ENCODE data around the gene MORC2. TPM values are rescaled to one million over a fixed set of nuclear protein-coding genes. Genes with fewer than 3 reads are reported as not detected.

The MORC2 gene
- total RNA-seq, 4 donors from 2014 or later, result 23.5 to 39.6 (median 29.5) TPM

DNA sequence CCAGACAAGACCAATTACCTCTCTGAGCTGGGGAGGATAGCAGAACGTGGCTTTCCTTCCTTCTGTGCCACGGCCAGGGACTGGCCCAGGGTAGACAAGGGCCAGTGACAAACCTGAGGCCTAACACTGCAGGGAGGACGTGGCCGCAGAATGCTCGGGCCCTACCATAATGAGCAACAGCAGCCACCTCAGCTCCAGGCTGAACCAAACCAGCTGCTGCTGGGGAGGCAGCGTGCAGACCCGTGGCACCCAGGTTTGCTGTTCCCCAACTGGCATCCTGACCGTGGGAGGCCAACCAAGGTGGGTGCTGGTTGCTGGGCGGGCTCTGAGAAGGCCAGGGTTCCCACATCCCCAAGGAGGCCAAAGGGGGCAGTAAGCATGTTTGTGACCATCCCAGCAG, 83.0 kb downstream of the MORC2 start:
- Histone ChIP-seq H3K4me3 (no peak overlapping the region), H3K27ac (no peak overlapping the region), H3K9me3 (no peaks in the 10 kb centered on the region), H3K27me3 (no peaks in the 10 kb centered on the region), H3K4me1 (peaks cover 0 to 6% (median 0%) of the 10 kb centered on the region in 4 donors), H3K36me3 (no peaks in the 10 kb centered on the region)
- DNase-seq, result no peak
- TF ChIP-seq POLR2A (IDR thresholded peaks at IDR 0.05), result no peak
- TF ChIP-seq, protein P1, sequence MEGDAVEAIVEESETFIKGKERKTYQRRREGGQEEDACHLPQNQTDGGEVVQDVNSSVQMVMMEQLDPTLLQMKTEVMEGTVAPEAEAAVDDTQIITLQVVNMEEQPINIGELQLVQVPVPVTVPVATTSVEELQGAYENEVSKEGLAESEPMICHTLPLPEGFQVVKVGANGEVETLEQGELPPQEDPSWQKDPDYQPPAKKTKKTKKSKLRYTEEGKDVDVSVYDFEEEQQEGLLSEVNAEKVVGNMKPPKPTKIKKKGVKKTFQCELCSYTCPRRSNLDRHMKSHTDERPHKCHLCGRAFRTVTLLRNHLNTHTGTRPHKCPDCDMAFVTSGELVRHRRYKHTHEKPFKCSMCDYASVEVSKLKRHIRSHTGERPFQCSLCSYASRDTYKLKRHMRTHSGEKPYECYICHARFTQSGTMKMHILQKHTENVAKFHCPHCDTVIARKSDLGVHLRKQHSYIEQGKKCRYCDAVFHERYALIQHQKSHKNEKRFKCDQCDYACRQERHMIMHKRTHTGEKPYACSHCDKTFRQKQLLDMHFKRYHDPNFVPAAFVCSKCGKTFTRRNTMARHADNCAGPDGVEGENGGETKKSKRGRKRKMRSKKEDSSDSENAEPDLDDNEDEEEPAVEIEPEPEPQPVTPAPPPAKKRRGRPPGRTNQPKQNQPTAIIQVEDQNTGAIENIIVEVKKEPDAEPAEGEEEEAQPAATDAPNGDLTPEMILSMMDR (IDR thresholded peaks at IDR 0.05), result no peak

DNA sequence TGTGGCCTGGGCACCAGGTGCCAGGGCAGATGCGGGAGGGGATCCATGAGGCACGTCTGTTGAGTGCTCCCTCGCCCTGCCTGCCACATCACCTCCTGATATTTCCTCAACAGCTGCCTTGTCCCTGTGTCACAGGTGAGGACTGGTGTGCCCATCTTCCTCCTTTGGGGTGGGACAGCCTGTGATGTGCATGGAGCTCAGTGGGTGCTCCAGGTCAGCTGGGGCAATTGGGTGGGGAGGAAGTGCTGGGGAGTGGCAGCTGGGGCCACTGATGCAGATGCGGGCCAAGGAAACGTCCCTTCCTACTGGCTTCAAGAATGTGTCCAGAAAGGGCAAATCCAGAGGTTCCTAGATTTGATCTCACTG, 83.6 kb downstream of the MORC2 start:
- H3K36me3 ChIP-seq, result no peaks in the 10 kb centered on the region
- TF ChIP-seq, protein P1 (IDR thresholded peaks at IDR 0.05), result no peak
- TF ChIP-seq POLR2A (IDR thresholded peaks at IDR 0.05), result no peak
- H3K4me1 ChIP-seq, result peaks cover 0 to 6% (median 0%) of the 10 kb centered on the region in 4 donors
- no peak overlapping the region for H3K4me3 ChIP-seq
- H3K9me3 ChIP-seq, result no peaks in the 10 kb centered on the region
- H3K27ac ChIP-seq, result no peak overlapping the region
- DNase-seq, result no peak
- no peaks in the 10 kb centered on the region for H3K27me3 ChIP-seq

DNA sequence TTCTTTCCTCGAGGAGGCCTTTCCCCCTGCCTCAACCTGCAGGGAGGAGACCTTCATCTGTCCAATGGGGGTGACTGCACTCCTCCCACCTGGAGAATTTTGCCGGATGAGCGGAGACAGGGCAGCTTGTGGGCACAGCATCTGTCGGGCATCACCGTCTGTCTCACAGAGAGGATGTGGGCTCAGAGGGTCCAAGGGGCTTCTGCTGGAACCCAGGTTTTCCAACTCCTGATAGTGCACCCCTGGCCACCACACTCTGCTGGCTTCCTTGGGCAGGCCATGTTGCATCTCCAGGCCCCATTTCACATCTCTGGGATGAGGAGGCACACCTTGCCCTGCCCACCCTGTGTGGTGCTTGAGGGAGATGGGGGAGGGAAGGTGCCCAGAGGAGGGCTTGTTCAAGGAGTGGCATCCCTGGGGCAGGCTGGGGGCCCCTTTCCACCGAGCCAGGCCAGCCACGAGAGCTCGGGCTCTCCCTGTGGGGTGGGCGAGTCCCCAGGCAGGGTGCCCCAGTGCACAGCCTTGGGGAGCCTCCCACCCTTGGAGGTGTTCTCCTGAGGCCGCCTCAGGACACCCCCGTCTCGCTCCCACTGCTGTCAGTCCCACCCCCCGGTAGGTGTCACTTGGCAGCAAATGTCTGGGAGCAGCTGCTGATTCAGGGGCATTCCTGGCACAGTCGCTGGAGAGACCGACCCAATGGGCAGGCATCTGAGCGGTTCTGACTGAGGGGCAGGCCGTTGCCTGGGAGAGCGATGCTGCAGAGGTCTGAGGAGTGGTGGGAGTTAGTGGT, 84.2 kb downstream of the MORC2 start:
- Histone ChIP-seq H3K4me1 (peaks cover 0 to 6% (median 0%) of the 10 kb centered on the region in 4 donors), H3K27me3 (no peaks in the 10 kb centered on the region), H3K9me3 (no peaks in the 10 kb centered on the region), H3K36me3 (no peaks in the 10 kb centered on the region), H3K4me3 (no peak overlapping the region), H3K27ac (no peak overlapping the region)
- TF ChIP-seq, protein P1 (IDR thresholded peaks at IDR 0.05), result no peak
- no peak for TF ChIP-seq POLR2A (IDR thresholded peaks at IDR 0.05)
- DNase-seq, result no peak

DNA sequence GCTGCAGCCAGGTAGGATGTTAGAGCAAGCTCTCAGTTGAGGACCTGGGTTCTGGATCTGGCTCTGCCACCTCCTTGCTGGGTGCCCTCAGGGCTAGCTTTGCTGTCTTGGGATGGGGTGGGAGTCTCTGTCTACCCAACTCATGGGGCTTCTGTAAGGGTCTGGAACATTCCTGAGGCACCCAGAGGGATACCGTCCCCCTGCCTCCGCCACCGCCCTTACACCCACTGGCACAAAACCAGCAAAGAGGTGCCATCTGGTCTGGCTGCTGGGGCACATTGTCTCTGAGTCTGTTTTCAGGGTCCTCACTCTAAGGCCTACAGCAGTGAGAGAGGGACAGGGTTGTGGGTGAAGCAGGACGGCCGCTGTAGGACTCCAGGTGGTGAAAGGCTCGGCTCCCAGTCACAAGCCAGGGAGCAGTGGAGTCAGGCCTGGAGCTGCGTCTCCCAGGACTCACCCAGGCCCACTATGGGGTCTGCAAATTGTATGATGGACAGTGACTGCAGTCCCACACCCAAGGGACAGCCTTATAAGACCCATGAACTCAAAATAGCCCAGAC, 84.9 kb downstream of the MORC2 start:
- TF ChIP-seq POLR2A (IDR thresholded peaks at IDR 0.05), result no peak
- TF ChIP-seq, protein P1 (IDR thresholded peaks at IDR 0.05), result no peak
- Histone ChIP-seq H3K27me3 (no peaks in the 10 kb centered on the region), H3K27ac (no peak overlapping the region), H3K4me3 (no peak overlapping the region), H3K36me3 (no peaks in the 10 kb centered on the region), H3K9me3 (no peaks in the 10 kb centered on the region), H3K4me1 (peaks cover 0 to 6% (median 0%) of the 10 kb centered on the region in 4 donors)
- no peak for DNase-seq

DNA sequence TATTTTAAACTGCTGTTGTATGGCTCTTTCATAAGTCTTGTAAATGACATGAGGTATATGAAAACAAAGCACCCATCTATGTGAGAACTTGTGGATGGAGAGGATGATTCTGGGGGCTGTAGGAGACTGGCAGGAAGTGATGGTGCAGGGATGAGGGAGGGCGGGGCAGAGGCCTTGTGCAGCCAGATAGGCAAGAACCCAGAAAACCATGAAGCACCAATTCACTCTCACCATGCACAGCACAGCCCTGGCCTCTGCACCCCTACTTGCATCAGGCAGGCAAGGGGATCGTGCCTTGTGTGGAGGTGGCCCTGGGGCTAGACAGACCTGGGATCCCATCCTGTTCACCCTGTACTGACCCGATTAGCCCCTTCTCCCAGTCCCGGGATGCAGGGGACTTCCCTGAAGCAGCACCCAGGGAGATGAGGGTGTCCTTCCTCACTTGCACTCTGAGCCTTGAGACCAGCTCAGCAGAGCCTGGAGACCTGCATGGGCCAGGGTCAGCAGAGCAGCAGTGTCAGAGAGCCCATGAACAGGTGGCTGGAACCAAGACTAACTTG, 85.5 kb downstream of the MORC2 start:
- Histone ChIP-seq H3K27ac (no peak overlapping the region), H3K4me3 (no peak overlapping the region)
- DNase-seq, result no peak

More for the DNA sequence above, 85.5 kb downstream of the MORC2 start:
- no peaks in the 10 kb centered on the region for H3K27me3 ChIP-seq
- no peaks in the 10 kb centered on the region for H3K36me3 ChIP-seq
- H3K4me1 ChIP-seq, result peaks cover 0 to 6% (median 0%) of the 10 kb centered on the region in 4 donors
- H3K9me3 ChIP-seq, result no peaks in the 10 kb centered on the region
- no peak for TF ChIP-seq POLR2A (IDR thresholded peaks at IDR 0.05)
- TF ChIP-seq, protein P1 (IDR thresholded peaks at IDR 0.05), result no peak
